Activated CD8-positive, alpha-beta memory T cell treated with anti-CD3 and anti-CD28 coated beads for 4 hours (primary cell): ENCODE results near the gene CREB5.
"Not testable (repeated sequence)": the region's sequence is repeated elsewhere in the genome, so short reads cannot be mapped to it uniquely, and the experiment has no call there.

ENCODE experiments used
- DNase-seq, 2 donors: peaks; one replicate each; pipeline ENCODE4 v3.0.0-alpha.2; 2020; ENCODE audit warnings: low read depth in 2 of 2

The CREB5 gene

DNA sequence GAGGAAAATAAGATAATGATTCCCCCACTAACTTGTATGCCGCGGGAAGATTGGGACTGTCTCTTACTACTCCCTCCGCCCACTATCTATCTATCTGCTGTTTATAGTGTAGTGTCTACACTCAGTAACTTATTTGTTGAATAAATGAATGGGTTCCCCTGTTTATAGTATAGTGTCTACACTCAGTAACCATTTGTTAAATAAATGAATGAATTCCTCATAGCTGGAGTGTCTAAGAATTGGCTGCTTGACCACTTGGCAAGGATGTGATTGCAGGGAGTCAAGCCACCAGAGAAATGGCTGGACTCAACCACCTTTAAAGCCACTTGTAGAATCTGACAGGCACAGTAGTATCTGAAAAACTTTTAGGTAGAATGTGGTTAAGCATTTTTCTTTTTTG, 398.7 kb downstream of the CREB5 start:
- DNase-seq = no peak

DNA sequence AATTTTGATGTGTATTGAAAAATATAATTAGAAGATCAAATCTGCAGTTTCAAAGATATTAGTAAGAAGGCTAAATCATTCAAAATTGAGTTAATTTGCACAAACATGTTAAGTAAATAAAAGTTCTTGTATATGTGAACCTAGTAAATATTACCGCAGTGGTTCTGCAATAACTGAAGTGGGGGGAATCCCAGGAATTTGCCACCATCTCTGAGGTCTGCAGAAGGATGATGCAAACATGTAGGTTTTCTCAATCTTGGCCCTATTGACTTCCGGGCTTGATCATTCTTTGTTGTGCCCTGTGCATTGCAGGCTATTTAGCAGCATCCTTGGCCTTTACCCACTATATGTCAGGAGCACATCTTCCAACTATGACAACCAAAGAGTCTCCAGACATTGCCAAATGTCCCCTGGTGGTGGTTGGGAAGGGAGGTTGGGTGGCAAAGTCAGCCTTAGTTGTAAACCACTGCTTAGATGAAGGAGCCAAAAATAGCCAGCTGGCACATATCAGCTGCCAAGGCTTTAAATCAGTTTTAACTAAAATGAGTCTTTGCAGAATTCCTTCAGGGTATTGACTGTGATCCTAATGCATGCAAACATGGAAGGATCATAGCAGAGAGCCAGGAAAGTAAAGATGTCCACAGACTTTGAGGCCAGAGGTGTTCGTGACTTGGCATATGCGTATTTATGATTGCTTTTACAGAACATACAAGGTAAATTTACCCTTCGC, 399.5 kb downstream of the CREB5 start:
- DNase-seq = no peak

DNA sequence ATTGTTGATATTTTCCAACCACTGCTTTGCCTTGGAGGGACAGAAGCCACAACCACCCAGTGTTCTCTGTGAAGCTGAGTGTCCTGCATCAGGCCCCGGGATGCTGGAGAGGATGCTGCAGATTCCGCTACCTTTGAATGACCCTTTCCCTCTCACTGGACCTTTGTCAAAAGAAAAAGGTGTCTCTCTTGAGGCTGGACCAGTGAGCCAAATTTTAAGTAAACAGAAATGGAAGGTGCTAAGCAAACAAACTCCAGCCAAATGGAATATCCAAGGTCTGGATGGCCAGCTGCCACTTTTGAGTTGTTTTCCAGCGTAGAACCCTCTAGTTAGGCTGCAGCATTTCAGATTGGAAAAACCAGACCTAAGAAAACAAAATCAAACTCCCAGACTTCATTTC, 400.3 kb downstream of the CREB5 start:
- DNase-seq = no peak

DNA sequence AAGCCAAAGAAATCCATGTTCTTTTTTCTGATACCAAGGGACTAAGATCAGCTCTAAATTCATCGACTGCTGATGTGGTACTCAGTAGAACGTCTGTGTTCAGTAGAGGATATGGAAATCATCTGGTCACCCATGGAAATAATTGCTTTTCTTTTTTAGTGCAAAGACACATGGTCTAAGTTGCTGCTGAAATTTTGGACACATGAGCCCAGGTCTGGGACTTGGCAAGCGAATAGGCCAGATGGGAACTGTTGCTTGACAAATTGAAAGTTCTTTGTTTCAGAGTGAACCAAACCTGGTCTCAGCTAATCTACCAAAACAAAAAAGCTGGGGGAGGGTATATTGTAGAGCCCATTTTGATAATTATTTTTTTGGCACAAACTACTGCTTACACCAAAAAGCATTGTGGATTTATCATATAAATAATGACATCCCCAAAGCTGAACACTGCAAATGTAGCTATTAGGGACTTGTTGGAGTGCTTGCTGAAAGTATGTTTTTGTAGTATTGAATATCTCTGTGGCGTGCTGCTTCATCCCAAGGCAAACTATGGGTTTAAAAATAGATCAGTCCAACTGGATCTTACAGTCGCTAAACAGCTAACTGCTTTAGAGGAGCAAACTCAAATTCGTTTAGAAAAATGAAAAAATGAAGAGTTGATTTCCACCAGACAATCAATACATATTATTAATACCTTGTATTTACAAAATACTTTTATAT, 401.1 kb downstream of the CREB5 start:
- DNase-seq = no peak

DNA sequence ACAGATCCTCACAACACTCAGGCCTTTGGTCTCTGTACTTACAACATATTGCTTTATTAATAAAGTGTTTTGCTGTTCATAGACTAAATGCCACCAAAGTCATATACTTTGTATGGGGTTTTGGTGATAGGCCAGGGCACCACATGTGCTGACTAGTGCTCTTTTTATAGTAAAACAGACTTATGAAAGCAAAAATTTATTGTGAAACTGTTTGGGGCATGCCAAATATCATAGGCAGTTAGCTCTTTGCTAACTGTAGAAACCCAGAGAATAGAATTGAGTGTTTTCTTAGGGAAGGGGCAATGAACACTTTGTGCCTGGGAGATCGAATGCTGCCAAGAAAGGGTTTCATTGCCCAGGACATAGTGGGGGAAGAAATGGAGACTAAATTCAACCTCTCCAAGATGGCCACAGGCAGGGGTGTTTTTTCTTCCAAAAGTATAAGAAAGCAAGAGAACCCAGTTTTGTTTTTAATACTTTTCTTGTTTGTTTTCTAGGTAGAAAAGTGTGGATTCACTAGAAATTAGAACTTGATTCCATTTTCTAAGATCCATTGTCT, 403.1 kb downstream of the CREB5 start:
- DNase-seq = no peak

DNA sequence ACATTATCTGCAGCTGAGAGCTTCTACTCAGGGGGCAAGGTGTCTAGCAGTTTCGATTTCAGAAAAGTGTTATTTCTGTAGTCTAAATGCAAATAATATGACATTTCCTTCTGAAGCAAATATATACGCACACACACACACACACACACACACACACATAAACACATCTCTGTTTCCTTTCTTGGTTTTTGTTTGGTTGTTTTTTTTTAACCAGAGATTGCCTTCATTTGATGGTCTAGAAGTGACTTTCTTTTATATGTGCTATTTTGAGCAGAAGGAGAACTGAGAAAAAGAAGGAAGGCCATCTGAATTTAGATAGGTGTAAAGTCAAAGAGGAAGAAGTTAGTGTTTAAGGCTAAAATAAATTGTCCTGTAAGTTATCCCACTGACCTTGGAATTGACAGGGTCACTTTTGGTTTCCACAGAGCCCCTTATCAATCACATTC, 403.6 kb downstream of the CREB5 start:
- no peak for DNase-seq

DNA sequence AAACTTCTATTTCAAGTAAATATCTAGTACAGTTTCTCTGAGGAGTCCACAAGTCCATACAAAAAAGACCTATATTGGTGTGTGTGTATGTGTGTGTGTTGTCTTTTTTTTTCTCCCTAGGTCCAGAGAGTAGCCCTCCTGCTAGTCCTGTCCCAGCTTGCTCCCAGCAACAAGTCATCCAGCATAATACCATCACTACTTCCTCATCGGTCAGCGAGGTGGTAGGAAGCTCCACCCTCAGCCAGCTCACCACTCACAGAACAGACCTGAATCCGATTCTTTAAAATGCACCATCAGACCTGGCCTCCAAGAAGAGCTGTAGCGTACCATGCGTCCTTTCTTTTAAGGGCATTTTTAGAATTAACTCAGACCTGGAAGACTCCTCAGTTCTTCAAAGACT, 406.7 kb downstream of the CREB5 start:
- no peak for DNase-seq

DNA sequence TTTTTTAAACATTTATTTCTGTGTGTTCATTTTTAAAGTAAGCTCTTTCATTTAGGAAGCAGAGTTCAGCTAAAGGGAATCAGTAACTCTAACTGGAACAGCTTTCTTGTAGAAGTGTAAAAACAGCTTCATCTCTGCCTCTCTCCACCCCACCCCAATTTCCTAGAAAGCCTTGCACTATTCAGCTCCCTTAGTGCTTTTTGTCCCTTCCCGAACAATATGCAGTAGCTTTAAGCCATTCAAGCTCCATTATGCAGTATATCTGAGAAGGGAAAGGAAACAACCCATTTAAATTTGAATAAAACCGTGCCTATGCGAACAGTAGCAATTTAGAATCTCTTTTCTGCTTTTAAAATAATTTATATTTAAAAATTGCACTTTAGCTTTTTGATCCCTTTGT, 411.3 kb downstream of the CREB5 start:
- DNase-seq = no peak

DNA sequence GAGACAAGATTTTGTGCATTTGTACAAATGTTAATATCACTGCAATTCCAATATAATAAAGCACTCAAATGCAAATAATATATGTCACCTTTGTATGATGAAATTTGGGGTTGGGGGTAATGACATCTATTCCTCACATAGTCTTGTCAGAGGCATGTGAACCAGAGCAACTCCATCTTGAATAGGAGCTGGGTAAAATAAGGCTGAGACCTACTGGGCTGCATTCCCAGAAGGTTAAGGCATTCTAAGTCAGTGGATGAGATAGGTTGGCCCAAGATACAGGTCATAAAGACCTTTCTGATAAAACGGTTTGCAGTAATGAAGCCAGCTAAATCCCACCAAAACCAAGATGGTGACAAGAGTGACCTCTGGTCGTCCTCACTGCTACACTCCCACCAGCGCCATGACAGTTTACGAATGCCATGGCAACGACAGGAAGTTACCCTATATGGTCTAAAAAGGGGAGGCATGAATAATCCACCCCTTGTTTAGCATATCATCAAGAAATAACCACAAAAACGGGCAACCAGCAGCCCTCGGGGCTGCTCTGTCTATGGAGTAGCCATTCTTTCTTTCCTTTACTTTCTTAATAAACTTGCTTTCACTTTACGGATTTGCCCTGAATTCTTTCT, 413.6 kb downstream of the CREB5 start:
- DNase-seq = not testable (repeated sequence)

DNA sequence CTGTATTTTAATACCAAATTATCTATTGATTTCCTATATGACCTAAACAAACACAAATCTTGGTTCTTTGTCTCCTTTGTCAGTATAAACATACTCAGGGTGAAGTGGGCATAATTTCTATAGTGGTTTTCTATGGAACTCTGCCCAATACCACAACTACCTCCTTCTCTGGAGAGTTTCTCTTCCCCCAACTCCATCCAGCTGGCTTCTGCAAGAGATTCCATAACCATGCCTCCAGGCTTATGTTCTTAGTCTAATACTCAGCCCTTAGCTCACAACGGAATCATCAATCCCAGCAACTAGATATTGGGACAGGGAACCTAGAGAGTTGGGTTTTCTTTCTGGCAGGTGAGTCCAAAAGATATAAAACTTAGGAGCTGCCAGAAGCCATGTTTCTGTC, 418.5 kb downstream of the CREB5 start:
- no peak for DNase-seq

DNA sequence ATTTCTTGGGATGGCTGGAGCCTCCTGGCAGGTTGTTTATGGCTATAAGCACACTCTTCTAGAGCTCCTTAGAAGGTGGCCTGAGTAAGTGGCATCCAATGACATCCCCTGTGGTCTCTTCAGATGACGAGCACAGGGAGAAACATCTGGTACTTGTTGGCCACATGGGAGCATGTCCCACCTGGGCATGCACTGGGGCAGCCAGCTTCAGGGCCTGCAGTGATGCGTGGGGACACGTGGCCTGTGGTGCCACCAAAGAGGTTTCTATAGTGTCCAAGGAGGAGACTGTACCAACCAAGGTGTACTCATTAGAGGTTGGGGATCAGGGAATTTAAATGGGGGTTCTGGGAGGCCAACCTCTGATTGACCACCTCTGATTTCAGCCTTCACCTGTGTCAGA, 420.4 kb downstream of the CREB5 start:
- no peak for DNase-seq

DNA sequence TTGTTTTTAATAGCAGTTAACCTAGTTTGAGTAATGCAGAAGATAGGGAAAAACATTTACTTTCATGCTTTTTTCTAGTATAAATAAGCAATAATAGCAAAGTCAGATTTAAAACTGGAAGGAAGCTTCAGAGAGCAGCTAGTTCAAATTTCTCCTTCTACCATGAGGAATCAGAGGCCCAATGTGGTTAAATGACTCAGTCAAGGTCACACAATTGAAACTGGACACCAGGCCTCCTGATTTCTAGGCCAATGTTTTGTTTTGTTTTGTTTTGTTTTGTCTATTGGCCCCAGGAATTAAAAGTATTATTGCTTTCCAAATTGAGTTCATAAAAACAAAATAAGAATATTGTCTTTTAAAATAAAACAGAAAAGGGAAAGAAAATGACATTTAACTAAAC, 423.5 kb downstream of the CREB5 start:
- no peak for DNase-seq

DNA sequence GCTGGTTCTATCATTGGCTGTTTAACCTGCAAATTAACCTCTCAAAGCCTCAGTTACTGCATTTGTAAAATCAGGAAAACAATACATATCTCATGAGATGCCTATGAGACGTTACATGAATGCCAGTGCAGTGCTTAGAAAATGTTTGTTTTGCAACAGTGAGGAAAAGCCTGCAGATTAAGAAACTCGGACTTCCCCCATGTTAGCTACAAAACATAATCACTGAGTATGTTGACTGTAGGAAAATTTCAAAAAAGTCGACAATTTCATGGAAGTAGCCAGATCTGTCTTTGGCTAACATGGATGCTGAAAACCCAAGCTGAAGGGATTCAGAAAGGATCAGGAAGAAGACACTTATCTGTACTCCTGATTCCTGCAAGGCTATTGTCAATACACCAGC, 424.4 kb downstream of the CREB5 start:
- DNase-seq = no peak

DNA sequence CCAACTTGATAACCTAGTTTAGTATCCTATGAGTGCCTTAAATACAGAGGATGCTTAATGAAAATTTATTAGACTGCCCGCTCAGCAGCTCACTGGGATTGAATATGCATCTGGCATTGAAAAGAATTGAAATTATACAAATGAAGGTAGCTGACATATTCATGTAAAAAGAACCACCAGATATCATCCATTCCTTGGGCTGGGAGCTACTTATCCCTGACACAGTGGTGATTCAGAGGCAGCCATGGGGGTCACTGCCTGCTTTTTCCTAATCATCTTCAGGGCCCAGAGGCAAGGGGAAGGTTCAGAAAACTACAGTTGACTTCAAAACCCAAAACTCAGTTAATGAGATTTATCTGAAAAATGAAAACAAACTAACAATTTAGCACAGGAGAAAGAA, 424.9 kb downstream of the CREB5 start:
- no peak for DNase-seq

DNA sequence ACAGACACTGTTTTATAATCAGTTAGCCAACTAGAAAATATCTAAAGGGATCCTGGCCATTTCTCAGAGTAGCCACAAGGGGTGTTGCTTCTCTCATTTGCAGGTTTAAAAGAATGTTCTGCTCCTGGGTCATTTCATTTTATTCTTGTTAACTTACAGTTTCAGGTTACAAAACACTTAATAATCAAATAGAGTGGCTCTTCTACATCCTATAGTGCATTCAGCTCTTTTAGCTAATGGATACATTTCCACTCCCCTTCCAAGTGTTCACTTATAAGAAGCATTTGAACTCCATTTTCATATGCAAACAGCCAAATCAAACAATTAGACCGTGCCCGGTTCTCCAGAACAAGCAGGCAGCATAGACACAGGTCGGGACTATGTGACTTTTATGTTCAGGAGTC, 428.3 kb downstream of the CREB5 start:
- no peak for DNase-seq

DNA sequence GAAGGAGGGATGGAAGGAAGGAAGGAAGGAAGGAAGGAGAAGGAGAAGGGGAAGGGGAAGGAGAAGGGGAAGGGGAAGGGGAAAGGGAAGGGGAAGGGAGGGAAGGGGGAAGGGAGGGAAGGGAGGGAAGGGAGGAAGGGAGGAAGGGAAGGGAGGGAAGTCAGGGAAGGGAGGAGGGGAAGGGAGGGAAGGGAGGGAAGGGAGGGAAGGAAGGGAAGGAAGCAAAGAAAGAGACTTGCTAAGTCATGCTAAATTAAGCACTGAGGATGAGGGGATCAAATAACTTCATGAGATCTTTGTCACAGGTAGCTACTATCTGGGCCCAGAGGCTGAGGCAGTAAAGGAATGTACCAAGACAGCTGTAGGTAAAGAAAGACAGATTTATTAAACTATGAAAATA, 429.4 kb downstream of the CREB5 start:
- DNase-seq = no peak

DNA sequence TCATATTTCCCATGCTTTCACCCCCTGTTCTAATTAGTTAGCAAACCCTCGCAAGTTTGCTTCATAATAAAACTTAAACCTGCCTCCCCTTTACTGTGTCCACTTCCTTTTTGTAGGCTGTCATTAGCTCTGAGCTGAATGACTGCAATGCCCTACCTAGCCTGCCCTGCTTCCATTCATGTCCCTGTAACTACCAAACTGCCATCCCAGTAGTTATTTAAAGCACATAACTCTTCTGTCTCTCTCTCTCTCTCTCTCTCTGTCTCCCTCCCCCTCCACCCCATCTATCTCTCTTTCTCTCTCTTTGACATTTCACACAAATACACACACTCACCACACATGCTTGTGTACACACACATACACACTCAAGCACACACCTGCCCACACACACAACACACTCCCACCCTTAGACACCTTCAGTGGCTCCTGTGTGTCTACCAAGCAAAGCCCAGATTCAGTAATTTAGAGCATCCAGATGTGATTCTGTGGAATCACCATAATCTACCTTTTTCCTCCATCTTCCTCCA, 430.5 kb downstream of the CREB5 start:
- DNase-seq = no peak

DNA sequence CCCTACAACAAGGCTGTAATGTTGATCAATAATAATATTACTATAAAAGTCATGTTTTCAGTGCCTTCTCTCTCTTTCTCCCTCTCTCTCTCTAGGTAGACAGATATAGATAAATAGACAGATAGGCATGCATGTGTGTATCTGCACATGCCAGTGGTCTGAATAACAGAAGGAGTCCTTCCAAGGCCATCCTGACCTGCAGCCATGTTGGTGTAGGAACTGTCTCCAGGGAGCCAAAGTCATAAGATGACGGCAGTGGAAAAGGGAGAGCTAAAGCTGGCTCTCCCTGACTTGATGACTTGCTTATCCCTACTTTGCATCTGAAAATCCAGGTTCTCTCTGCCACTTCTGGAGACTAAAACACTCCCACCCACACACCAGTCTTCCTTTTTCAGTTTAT, 432.8 kb downstream of the CREB5 start:
- no peak for DNase-seq

DNA sequence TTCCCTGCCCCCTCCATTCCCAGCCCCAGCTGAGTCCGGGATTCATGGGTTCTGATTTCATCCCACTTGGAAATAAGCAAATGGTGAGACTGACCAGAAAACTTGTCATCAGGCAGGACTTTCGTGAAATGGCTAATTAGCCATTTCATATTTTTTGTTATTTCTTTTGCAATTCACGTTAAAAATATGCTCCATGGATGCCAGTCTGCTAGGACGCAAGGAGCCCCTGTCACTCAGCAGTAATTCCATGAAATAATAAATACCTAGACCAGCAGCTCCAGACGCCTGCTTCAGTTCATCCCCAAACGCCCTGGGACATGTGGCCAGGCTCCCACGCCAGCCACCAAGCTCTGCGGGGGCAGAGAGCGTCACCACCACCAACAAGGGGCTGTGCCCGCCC, 434.9 kb downstream of the CREB5 start:
- no peak for DNase-seq

DNA sequence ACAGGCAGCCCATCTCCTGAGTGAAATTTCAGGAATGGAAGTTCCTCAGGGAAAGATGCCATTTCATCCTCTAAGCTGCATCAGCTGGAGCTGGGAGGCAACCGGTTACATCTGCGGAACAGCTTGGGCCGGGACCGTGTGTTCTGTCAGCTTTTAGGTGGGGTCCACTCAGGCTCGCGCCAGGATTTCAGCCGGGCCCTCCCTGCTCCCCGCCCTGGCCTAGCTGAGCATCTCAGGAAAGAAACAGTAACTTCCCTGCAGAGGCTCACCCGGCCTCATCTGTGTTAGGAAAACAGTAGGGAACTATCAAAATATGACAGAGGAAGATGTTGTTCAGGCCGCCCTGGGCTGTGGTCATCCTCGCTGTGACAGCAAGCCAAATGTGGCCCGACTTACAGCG, 435.4 kb downstream of the CREB5 start:
- DNase-seq = no peak

DNA sequence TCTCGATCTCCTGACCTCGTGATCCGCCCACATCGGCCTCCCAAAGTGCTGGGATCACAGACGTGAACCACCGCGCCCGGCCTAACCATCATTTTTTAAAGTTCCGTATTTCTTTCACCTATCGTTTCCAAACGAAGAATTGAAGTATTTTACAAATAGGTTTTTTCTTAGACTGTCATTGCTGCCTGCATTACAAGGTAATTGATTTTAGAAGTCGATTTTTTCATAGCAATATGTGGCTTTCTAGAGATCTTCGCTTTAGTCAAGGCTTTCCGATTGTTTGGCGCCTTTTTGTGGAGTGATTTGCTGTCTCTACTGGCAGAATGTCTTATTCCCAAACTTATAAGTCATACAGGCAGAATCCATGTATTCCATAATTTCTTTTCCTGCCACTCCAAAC, 436.6 kb downstream of the CREB5 start:
- no peak for DNase-seq

DNA sequence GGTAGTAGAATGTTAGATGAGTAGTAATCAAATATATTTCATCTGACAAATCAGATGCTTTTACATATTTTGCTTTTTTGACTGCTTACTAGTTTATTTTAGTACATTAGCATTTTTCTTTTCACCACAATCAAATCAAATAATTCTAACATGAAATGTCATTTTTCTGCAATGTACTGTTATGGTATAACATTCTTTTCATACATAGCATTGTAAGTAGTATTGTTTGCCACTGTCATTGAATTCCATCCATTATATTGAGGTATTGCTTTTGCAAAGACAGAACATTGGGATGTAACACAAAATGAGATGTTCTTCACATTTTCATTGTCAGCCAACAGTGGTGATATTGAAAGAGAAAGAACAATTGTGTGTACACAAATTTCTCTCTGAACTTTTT, 438.4 kb downstream of the CREB5 start:
- no peak for DNase-seq

DNA sequence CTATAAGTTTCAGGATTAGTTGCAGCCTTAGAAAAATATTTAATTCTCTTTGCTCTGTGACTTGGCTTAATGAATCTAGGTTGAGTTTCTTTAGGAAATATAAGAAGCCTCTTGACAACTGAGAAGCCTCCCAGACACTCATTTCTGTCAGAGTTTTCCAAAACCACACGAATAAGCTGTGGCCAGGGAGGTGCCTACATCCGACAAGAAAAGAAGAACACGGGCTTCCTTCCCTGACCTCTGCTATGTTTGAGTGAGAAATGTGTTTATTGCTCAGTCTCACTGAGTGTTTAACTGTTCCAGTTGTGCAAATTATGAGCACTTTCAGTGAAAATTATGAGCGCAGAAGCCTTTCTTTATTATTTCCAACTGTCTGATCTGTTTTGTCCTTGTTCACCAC, 440.8 kb downstream of the CREB5 start:
- DNase-seq = no peak
